ENCODE measurements around the gene GNG7.

The GNG7 gene

GRCh38 chr19:2723747-2724146 is 21.3 kb upstream of the GNG7 start:
- Histone ChIP-seq H3K27ac (ENCODE audit: low read length) (no peak overlapping the region), H3K27me3 (replicated peaks; ENCODE audit: insufficient read depth, low read length) (peaks cover 80% of the 10 kb centered on the region), H3K79me2 (ENCODE audit: low read length) (no peaks in the 10 kb centered on the region), H2AFZ (ENCODE audit: low read length) (no peak overlapping the region), H3K4me1 (ENCODE audit: low read length) (no peaks in the 10 kb centered on the region), H4K20me1 (ENCODE audit: insufficient read depth, low read length) (no peaks in the 10 kb centered on the region), H3F3A (ENCODE audit: insufficient read depth, low read length) (0 out of 2 replicates have a peak, but pooled peaks cover 4% of the 10 kb centered on the region), H3K36me3 (replicated peaks; ENCODE audit: insufficient read depth, low read length) (no peaks in the 10 kb centered on the region), H3K9ac (ENCODE audit: low read length) (no peak overlapping the region), H3K9me2 (replicated peaks; ENCODE audit: insufficient read depth, low read length) (no peaks in the 10 kb centered on the region), H3K4me2 (ENCODE audit: low read depth, low read length) (no peak overlapping the region), H3K9me3 (replicated peaks; ENCODE audit: insufficient read depth, low read length) (no peaks in the 10 kb centered on the region), H3K4me3 (ENCODE audit: low read length) (no peak overlapping the region)
- TF ChIP-seq EZH2phosphoT487 (IDR thresholded peaks at IDR 0.05; ENCODE audit: low read length) (no peak), CTCF (IDR thresholded peaks at IDR 0.05; ENCODE audit: low read length) (no peak), EZH2 (optimal IDR thresholded peaks at IDR 0.05; ENCODE audit: low read depth, low read length) (no peak)
- no peak for DNase-seq

GRCh38 chr19:2723345-2723715 is 20.8 kb upstream of the GNG7 start:
- H3K4me2 ChIP-seq (ENCODE audit: low read depth, low read length): no peak overlapping the region

DNA sequence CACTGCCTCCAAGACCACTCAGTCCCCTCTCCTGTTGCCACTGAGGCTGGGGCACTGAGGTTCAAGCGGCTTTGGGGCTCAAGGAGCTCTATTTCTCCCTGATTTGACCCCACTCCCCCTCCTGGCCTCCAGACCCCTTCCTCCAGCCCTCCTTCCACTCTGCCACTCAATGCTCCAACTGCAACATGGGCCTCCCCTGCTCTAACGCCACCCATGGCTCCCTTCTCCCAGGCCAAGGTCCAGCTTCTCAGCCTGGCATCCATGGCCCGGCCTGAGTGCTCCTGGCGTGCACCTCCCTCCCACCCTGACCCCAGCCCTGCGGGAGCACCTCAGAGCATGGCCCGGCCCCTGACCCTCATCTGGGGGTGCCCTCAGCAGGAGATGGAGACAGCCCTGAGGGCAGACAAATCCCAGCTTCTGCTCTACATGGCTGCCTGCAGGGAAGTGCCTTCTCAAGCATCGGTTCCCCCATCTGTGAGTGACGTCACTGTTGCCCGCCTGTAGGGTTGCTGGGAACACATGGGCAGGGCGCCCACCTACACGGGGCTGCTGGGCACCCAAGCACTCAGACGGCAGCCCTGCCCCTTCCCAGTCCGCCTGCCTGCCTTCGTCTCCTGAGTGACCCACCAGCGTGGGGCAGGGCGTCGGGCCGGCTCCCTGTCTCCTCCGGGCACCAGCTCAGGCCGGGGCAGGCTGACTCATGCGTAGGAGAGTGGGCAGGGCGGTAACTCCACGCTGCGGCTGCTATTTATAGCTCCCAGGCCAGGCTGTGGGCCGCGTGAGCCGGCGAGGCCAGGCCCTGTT is 20.2 kb upstream of the GNG7 start:
- TF ChIP-seq EZH2 (optimal IDR thresholded peaks at IDR 0.05; ENCODE audit: low read depth, low read length): no peak
- no peak for TF ChIP-seq CTCF (IDR thresholded peaks at IDR 0.05; ENCODE audit: low read length)
- no peaks in the 10 kb centered on the region for H3K4me1 ChIP-seq (ENCODE audit: low read length)
- H3K36me3 ChIP-seq (replicated peaks; ENCODE audit: insufficient read depth, low read length): no peaks in the 10 kb centered on the region
- DNase-seq: no peak
- no peak overlapping the region for H3K4me3 ChIP-seq (ENCODE audit: low read length)
- H3K4me2 ChIP-seq (ENCODE audit: low read depth, low read length): no peak overlapping the region
- no peaks in the 10 kb centered on the region for H4K20me1 ChIP-seq (ENCODE audit: insufficient read depth, low read length)
- H3K27me3 ChIP-seq (replicated peaks; ENCODE audit: insufficient read depth, low read length): peaks cover 82% of the 10 kb centered on the region
- no peaks in the 10 kb centered on the region for H3K9me2 ChIP-seq (replicated peaks; ENCODE audit: insufficient read depth, low read length)
- H3K9me3 ChIP-seq (replicated peaks; ENCODE audit: insufficient read depth, low read length): no peaks in the 10 kb centered on the region
- no peaks in the 10 kb centered on the region for H3K79me2 ChIP-seq (ENCODE audit: low read length)
- 0 out of 2 replicates have a peak, but pooled peaks cover 4% of the 10 kb centered on the region for H3F3A ChIP-seq (ENCODE audit: insufficient read depth, low read length)
- no peak overlapping the region for H3K9ac ChIP-seq (ENCODE audit: low read length)
- no peak overlapping the region for H2AFZ ChIP-seq (ENCODE audit: low read length)
- H3K27ac ChIP-seq (ENCODE audit: low read length): no peak overlapping the region

More at GRCh38 chr19:2723345-2723715, 20.8 kb upstream of the GNG7 start:
- Histone ChIP-seq H4K20me1 (ENCODE audit: insufficient read depth, low read length) (no peaks in the 10 kb centered on the region), H3K27ac (ENCODE audit: low read length) (no peak overlapping the region), H3K4me1 (ENCODE audit: low read length) (no peaks in the 10 kb centered on the region), H3K27me3 (replicated peaks; ENCODE audit: insufficient read depth, low read length) (peaks cover 80% of the 10 kb centered on the region), H3K9me3 (replicated peaks; ENCODE audit: insufficient read depth, low read length) (no peaks in the 10 kb centered on the region), H3K9me2 (replicated peaks; ENCODE audit: insufficient read depth, low read length) (no peaks in the 10 kb centered on the region), H3K4me3 (ENCODE audit: low read length) (no peak overlapping the region), H3F3A (ENCODE audit: insufficient read depth, low read length) (0 out of 2 replicates have a peak, but pooled peaks cover 4% of the 10 kb centered on the region), H2AFZ (ENCODE audit: low read length) (no peak overlapping the region), H3K36me3 (replicated peaks; ENCODE audit: insufficient read depth, low read length) (no peaks in the 10 kb centered on the region), H3K9ac (ENCODE audit: low read length) (no peak overlapping the region), H3K79me2 (ENCODE audit: low read length) (no peaks in the 10 kb centered on the region)
- TF ChIP-seq EZH2phosphoT487 (IDR thresholded peaks at IDR 0.05; ENCODE audit: low read length) (no peak), CTCF (IDR thresholded peaks at IDR 0.05; ENCODE audit: low read length) (no peak), EZH2 (optimal IDR thresholded peaks at IDR 0.05; ENCODE audit: low read depth, low read length) (no peak)
- DNase-seq: no peak

Measured in MM.1S (cell line).